ENCODE measurements around the gene SDC1.

The SDC1 gene

DNA sequence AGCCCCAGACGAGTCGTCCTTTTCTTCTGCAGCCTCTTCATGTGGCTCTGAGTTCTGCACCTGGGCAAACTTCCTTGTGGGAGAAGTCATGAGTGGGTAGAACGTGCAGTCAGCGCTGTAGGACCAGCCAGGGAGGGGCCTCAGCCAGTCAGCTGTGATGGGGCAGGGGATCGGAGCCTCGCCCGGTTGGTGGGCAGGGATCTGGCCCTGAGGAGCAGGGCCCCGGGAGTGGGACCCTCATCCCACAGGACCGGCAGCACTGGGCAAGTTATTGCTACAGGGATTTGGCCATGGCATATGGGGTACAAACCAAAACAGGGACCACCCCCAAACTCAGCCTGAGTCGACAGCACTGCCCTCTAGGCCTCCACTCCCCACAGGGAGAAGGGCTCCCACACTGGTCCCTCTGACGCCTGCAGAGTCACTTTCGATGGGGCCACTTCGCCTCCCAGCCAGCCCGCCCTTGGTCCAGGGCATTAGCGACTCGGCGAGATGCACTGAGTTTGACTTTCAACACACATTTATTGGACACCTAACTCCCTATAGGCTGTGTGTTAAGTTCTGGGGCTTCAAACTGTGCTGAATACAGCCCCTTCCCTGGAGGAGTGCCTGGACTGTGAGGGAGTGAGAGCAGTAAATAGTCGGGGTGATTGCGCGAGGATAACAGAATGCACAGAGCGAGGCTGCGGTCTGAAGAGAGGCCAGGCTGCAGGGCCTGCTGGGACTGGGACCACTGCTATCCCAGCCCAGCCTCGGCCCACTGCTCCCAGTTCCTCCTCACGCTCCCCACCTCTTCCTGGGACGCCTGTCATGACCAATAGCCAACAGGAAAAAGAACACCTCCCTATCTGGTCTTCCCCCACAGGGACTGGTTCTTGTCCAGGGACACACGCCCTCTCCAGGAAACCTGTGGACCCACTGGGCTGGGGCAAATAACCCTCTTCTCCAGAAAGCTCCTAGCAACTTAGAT, 55.9 kb downstream of the SDC1 start:
- no peak for DNase-seq

DNA sequence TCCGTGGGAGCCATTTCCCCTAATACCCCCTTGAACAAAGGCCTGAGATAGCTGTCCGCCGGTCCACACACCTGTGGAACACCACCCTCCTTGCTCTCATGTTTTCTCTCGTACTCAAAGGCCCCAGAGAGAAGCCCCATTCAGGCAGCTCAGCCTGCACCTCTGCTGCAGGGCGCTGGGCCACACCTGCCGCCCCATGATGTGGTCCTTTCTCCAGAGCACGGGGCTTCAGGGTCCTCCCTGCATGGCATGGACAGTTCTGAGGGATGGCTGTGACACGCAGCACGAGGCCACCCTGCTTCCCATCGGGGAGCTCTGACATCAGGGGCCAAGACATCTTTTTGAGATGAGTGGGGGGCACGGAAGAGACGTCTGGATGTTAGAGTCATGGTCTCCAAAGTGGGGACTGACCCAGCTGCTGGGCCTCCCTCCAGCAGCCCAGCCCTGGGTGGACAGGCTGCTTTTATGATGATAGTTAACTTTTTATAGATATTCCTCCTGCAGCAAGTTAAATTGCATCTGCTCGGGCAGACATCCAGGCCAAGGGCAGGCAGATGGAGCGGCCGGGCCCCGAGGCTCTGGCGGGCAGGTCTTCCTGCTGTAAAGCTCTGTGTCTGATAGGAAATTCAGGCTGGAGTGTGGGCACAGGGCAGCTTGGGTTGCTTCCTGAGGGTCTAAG, 56.7 kb downstream of the SDC1 start:
- DNase-seq: no peak

DNA sequence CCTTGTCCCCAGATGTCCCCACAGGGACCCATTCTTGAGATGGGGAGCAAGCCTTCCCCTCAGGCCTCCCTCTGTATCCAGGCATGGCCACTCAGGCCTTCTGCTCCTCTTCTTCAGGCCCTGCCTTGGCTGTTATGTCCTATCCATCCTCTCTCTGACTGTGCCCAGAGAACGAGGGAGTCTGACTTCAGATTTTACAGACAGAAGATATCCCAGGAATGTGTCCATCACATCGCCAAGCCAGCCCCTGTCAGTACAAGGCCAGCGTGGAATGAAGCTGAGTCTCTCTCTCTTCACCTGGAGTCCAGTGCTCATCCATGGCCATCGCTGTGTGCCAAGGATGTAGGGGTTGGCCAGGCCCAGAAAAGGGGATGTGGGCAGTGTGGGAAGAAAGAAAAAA, 57.6 kb downstream of the SDC1 start:
- DNase-seq: no peak

DNA sequence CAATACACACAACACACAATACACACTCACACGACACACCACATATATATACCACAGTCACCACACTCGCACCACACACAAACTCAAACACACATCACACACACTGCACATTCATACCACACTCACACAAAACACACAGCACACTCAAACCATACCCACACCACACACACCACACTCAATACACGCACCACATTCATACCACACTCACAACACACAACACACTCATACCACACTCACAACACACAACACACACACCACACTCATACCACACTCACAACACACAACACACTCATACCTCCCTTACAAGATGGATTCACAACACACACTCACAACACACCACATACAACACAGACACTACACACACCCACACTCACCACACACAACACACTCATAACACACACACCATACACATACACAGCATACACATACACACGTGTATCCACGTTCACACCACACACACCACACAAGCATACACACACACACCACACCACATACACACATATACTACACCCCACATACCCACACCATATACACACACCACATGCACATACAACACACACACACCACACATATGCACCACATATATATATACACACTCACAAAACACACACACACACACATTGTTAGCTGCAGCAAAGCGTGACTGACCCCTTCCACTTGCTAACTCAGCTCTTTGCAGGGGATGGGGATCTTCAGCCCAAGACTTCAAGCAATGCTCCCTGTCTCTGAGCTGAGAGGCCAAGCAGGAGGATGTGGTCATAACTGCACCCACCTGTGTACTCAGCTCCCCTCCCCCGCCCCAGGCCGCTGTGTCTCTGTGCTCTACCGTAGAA, 59.0 kb downstream of the SDC1 start:
- no peak for DNase-seq

DNA sequence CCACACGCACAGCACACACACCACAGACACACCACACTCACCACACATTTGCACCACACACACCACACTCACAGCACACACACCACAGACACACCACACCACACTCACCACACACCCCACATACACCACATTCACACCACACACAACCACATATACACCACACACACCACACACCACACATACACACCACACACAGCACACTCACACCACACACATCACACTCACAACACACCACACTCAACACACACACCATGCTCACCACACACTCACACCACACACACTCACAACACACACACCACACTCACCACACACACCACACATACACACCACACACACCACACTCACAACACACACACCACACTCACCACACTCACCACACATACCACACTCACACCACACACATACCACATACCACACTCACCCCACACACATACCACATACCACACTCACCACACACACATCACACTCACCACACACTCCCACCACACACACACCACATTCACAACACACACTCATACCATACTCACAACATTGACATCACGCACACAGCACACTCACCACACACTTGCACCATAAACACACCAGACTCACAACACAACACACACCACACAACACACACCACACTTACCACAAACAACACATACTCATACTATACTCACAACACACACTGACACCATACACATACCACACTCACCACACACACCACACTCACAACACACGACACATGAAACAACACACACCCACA, 60.0 kb downstream of the SDC1 start:
- DNase-seq: no peak

DNA sequence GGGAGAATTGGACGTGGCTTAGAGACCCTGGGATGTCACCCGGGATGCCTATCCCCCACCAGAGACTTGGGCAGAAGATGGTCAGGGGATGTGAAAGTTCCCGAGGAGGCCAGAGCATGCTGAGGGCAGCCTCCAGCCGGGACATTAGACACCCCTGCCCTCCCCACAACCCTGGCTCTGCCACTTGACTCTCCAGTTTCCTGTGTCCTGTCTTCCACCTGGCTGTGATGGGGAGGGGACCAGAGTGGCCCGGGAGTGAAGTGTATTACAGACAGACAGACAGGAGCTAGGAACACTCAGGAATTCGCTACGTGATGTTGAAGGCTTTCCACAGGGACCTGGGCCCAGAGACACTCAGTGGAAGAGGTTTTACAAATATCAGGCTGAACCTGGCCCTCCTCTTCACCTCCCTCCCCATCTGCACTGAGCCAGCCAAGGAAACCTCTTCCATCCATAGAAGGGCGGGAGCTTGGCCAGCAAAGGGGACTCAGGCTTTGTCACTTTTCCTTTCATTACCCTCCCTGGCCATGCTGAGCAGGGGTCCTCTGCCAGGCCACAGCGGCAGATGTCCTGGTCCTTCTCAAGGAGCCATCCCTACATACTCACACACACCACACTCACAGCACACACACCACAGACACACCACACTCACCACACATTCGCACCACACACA, 60.7 kb downstream of the SDC1 start:
- peak; percentile 35 for DNase-seq

DNA sequence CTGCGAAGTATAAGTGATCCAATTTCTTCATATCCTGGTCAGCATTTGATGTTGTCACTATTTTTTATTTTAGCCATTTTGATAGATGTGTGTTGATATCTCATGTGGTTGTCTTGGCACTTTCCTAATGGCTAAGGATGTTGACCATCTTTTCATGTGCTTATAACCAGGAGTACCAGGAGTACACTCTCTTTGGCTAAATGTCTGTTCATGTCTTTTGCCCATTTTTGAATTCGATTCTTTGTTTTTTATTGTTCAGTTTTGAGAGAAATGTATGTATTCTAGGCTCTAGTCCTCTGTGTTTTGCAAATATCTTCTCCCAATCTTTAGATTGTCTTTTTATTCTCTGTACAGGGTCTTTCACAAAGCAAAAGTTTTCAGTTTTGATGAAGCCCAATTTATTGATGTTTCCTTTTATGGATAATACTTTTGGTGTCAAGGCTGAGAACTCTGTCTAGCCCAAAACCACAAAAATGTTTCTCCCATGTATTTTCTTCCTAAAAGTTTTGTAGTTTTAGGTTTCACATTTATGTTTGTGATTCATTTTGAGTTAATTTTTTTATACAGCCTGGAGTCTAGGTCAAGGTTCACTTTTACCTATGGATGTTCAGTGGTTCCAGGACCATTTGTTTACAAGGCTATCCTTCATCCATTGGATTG, 65.4 kb downstream of the SDC1 start:
- no peak for DNase-seq

DNA sequence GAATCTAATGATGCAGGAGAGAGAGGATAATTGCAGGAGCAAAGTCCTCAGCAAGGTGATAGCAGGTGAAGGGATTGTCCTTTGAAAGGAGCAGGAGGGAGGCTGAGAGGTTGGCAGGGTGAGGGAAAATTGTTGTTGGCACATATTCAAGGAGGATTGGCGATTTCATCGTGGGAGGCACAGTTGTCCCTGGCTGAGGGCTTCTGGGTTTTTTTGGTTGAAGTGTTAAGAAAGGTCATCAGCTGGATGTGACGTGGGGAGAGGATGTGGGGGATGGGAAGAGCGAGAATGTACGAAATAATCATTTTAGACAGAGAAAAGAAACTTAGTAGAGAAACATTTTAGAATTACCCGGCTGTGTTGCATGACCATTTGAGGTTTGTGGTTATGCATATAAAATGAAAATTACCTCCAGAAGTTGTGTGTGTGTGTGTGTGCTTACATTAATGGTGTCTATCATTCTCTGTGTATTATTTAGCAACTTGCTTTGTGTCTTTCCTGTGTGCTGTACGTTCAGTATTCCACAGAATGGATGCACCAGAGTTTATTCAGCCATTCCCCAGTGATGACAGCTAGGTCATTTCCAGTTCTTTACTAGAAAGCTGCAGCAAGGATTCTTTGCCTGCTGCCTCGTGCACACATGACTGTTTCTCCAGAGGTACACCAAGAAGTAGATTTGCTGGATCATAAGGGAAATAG, 67.6 kb downstream of the SDC1 start:
- DNase-seq: peak; percentile 68

DNA sequence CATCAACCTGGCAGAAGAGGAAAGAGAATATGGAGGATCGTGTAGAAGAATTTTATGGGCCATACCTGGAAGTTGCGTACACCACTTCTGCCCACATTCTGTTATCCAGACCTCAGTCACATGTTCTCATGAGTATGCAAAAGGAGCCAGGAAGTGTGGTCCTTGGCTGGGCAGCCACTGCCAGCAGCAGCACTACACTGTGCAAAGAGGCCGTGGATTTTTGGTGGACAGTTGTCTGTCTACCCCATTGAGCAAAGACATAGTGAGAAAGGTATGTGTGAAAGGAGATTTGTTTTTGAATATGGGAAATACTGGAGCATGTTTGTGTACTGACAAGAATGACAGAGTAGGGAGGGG, 68.1 kb downstream of the SDC1 start:
- no peak for DNase-seq

DNA sequence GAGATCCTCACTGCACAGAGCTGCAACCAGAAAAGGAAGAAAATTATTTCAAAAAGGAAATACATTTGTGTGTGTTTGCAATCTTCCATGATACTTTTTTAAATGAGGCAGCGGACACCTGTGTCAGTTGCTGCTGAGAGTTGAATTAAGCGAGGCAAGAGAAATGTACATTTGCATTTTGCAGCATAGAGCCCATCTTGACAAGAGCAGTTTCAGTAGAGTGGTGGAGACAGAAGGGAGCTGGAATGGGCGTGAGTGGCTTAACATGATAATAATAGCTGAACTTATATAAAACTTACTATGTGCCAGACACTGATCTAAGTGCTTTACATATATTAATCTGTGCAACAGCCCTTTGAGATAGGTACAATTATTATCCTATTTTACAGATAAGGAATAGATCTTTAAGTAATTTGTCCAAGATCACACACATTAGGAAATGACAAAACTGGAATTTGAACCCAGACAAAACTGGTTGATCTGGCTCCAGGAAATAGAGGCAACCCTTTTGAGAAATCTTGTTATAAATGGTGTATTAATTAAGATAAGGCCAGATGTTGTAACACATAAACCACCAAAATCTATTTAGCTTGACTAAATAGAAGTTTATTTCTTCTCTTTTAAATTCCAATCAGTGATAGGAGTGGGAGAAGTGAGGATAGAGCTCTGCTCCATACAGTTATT, 68.7 kb downstream of the SDC1 start:
- no peak for DNase-seq

DNA sequence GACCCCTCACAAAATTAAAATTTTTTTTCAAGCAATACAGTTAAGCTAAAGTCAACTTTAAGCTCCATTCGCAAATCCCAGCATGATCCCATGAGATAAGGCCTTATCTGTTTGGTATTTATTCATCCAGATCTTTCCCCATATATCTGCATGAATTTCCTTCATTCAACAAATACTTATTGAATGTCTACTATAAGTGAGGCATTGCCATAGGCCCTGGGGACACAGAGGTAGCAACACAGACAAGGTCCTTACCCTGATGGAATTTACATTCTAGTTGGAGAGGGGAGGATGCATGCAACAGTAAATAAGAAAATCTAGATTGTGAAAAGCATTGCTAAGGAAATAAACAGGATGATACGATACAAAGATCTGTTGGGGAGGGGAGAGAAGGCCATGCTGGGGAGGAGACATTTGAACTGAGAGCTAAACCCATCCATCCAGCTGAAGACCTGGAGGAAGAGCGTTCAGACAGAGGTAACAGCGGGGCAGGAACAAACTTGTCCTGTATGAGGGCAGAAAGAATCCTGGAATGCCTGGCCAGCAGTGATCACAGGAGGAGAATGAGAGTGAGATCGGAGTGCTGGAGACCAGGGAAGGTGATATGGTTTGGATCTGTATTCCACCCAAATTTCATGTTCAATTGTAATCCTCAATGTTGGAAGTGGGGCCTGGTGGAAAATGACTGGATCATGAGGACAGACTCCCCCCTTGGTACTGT, 71.6 kb downstream of the SDC1 start:
- no peak for DNase-seq

DNA sequence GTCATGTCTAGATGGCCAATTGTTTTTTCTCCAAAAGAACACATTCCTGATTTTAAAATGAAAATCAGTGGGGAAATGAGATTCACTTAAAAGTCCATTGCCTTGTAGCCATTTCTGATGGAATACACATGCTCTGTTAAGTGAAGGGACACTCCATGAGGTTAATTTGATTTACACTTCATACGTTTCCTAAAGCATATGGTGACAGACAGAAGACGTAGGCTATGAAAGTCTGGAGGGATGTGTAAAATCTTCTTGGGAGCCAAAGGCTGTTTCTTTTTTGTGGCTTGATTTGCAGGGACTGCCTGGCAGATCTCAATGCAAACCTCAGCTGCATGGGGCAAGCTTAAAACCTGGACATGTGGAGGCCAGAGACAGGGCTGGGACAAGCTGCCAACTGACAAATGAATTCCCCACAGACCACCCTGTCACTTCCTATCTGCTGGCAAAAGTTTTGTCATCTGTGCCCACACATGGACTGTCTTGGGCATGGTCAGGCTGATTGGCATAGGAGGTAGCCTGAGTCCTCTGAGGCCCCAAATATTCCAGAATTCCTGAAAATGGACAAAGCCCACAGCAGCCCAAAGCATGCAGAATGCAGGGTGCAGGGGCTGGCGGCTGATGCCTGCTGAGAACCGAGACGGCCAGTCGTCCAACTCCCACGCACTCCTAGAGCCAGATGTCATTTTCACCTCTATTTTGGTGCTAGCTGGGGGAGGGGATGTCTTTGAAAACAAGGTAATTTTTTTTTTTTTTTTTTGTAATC, 73.9 kb downstream of the SDC1 start:
- no peak for DNase-seq
